ENCODE measurements around the gene ZMIZ1.

The ZMIZ1 gene

DNA sequence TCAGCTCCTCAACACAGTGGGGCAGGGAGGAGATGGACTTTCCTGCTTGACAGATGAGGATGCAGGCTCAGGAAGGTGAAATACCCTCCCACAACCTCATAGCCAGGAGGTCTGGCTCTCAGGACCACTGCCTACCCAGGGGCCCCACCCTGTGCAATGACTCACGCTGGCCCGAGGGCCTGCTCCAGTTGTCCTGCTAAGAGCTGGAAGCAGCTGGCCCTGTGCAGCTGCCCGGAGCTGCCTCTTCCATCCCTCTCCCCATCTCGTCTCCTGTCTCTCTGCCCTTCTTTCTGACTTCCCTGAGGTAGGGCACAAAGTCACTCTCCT is 123.9 kb downstream of the ZMIZ1 start:
- H3K27ac ChIP-seq (ENCODE audit: extremely low read depth, low read depth, low read length), result no peak overlapping the region
- POLR2A ChIA-PET, result interaction anchor here (1.1 kb wide), 1 partner anchor 219 kb away, joined by 3 read pairs; no protein-coding TSS in a partner anchor
- TF ChIP-seq ZNF600 (tag by site-specific recombination; IDR thresholded peaks at IDR 0.05) (0 out of 2 replicates have a peak, but pooled peaks have one; percentile 33), GLIS1 (tag by site-specific recombination; IDR thresholded peaks at IDR 0.05) (peak; percentile 30), ZBTB17 (tag by site-specific recombination; IDR thresholded peaks at IDR 0.05) (no peak)

DNA sequence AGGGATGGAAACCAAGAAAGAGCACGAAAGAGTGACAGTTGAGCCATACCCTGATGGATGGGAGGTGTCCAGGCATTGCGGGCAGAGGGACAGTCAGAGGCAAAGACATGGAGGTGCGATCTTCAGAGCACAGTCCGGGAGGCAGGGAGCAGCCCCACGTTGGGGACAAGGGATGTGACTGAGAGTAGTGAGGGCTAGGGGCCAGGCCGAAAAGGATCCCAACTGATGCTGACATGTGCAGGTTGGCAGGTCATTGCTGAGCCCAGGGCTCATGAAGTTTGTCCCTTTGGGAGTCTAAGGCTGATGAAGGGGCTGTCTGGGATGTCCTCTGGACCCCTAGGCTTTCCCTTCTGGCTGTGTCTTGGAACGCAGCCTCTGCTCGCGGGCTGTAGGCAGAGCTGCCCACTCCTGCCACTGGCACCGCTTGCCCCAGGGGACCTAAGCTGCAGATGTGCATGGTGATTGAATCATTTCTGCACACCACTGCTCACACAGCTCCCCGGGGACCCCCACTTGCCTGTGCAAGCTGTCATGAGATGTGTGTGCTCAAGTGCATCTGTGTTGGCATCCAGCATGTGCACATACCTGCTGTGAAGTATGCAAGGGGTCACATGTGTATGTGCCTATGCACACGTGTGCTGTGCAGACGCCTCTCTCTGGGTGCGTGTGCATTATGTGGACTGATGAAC is 125.1 kb downstream of the ZMIZ1 start:
- Histone ChIP-seq H3K36me3 (ENCODE audit: control insufficient read depth in 2 of 2, insufficient read depth in 1 of 2, low read length in 2 of 2) (no peaks in the 10 kb centered on the region), H3K9me3 (ENCODE audit: control insufficient read depth, insufficient read depth, low read depth, low read length) (no peaks in the 10 kb centered on the region), H3K4me1 (ENCODE audit: control insufficient read depth, insufficient read depth, low read length) (no peaks in the 10 kb centered on the region), H3K27ac (ENCODE audit: extremely low read depth, low read depth, low read length) (no peak overlapping the region), H3K4me3 (ENCODE audit: low read depth, low read length) (no peak overlapping the region)
- TF ChIP-seq ZIC2 (tag by site-specific recombination; IDR thresholded peaks at IDR 0.05), result peak; percentile 44
- 0 out of 2 replicates have a peak, but pooled peaks have one; percentile 13 for TF ChIP-seq ZBTB20 (tag by site-specific recombination; IDR thresholded peaks at IDR 0.05)
- TF ChIP-seq ZNF350 (tag by site-specific recombination; IDR thresholded peaks at IDR 0.05), result no peak
- ChIA-PET POLR2A (interaction anchor here (1.1 kb wide), 1 partner anchor 30 kb away, joined by 4 read pairs; no protein-coding TSS in a partner anchor), CTCF (interaction anchor here (1.5 to 2.9 kb wide), 11 partner anchors 8 to 892 kb away, joined by 4 to 18 read pairs (median 11); no protein-coding TSS in a partner anchor)

More for the DNA sequence above, 123.9 kb downstream of the ZMIZ1 start:
- Histone ChIP-seq H3K36me3 (ENCODE audit: control insufficient read depth in 2 of 2, insufficient read depth in 1 of 2, low read length in 2 of 2) (no peaks in the 10 kb centered on the region), H3K4me3 (ENCODE audit: low read depth, low read length) (no peak overlapping the region), H3K9me3 (ENCODE audit: control insufficient read depth, insufficient read depth, low read depth, low read length) (no peaks in the 10 kb centered on the region), H3K4me1 (ENCODE audit: control insufficient read depth, insufficient read depth, low read length) (no peaks in the 10 kb centered on the region)
- CTCF ChIA-PET, result interaction anchor here (0.7 to 1.5 kb wide), 2 partner anchors 427 to 1145 kb away, joined by 3 to 5 read pairs; no protein-coding TSS in a partner anchor

DNA sequence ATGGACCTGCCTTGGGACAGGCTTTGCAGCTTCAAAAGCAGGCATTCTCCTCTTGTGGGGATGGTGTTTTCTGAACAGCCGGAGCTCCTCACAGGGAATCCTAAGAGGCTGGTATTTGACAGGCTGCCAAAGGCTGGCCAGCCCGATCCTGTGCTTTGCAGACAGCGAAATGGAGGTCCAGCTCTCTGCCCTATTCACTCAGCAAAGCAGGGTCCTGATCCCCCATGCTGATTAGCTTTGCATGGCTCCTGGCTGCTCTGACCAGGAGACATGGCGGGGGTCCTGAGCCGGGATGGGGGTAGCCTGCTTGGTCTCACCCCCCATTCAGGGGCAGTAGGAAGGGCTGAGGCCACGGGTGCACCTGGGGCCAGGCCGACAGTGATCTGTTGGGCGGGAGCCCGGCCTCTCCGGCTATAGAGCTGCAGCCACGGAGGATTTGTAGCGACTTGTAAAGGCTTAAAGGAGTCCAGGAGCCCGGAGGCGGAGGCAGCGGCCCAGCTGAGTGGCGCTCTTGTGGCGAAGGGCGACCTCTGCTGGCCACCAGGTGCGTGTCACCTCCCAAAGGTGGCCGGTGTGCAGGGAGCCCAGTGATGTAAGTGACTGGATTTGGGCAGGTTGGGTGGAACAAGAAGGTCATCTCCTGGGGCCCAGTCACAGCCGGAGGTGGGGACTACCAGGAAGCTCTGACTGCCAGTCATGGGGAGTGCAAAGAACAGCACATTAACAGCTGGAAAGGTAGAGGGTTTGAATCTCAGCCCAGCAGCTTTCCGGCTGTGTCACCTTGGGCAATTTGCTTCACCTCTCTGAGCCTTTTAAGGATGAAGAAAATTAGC is 126.5 kb downstream of the ZMIZ1 start:
- POLR2A ChIA-PET, result interaction anchor here (0.8 to 1.2 kb wide), 3 partner anchors 32 to 221 kb away, joined by 3 to 5 read pairs (median 4); no protein-coding TSS in a partner anchor
- H3K4me1 ChIP-seq (ENCODE audit: control insufficient read depth, insufficient read depth, low read length), result no peaks in the 10 kb centered on the region
- TF ChIP-seq HOXD13 (CRISPR knock-in tag; IDR thresholded peaks at IDR 0.05; ENCODE audit: borderline replicate concordance), result no peak
- no peak for TF ChIP-seq ZNF473 (tag by site-specific recombination; IDR thresholded peaks at IDR 0.05)
- no peak for TF ChIP-seq ZNF843 (tag by site-specific recombination; IDR thresholded peaks at IDR 0.05)
- TF ChIP-seq ZNF350 (tag by site-specific recombination; IDR thresholded peaks at IDR 0.05), result no peak
- TF ChIP-seq ZNF549 (tag by site-specific recombination; IDR thresholded peaks at IDR 0.05), result no peak
- 0 out of 2 replicates have a peak, but pooled peaks have one; percentile 11 for TF ChIP-seq ZNF335 (tag by site-specific recombination; conservative IDR thresholded peaks at IDR 0.05)
- no peak for TF ChIP-seq ZNF416 (tag by site-specific recombination; IDR thresholded peaks at IDR 0.05)
- no peak for TF ChIP-seq TRIM28 (IDR thresholded peaks at IDR 0.05; ENCODE audit: borderline replicate concordance, low read length)
- TF ChIP-seq, protein P1, sequence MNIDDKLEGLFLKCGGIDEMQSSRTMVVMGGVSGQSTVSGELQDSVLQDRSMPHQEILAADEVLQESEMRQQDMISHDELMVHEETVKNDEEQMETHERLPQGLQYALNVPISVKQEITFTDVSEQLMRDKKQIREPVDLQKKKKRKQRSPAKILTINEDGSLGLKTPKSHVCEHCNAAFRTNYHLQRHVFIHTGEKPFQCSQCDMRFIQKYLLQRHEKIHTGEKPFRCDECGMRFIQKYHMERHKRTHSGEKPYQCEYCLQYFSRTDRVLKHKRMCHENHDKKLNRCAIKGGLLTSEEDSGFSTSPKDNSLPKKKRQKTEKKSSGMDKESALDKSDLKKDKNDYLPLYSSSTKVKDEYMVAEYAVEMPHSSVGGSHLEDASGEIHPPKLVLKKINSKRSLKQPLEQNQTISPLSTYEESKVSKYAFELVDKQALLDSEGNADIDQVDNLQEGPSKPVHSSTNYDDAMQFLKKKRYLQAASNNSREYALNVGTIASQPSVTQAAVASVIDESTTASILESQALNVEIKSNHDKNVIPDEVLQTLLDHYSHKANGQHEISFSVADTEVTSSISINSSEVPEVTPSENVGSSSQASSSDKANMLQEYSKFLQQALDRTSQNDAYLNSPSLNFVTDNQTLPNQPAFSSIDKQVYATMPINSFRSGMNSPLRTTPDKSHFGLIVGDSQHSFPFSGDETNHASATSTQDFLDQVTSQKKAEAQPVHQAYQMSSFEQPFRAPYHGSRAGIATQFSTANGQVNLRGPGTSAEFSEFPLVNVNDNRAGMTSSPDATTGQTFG (tag by site-specific recombination; IDR thresholded peaks at IDR 0.05; ENCODE audit: borderline replicate concordance), result no peak
- no peak for TF ChIP-seq BCL11A (tag by site-specific recombination; IDR thresholded peaks at IDR 0.05; ENCODE audit: low read depth)
- TF ChIP-seq MZF1 (tag by site-specific recombination; IDR thresholded peaks at IDR 0.05; ENCODE audit: borderline replicate concordance), result no peak
- 0 out of 2 replicates have a peak, but pooled peaks have one; percentile 29 for TF ChIP-seq ZNF391 (tag by site-specific recombination; IDR thresholded peaks at IDR 0.05; ENCODE audit: borderline replicate concordance, low read depth)
- peak; percentile 79 for TF ChIP-seq ZNF768 (tag by site-specific recombination; IDR thresholded peaks at IDR 0.05)
- TF ChIP-seq ZFP41 (tag by site-specific recombination; IDR thresholded peaks at IDR 0.05; ENCODE audit: borderline replicate concordance), result no peak
- no peak for TF ChIP-seq ZNF624 (tag by site-specific recombination; IDR thresholded peaks at IDR 0.05)
- no peak for TF ChIP-seq ZNF23 (tag by site-specific recombination; IDR thresholded peaks at IDR 0.05; ENCODE audit: borderline replicate concordance)
- TF ChIP-seq, protein P2, sequence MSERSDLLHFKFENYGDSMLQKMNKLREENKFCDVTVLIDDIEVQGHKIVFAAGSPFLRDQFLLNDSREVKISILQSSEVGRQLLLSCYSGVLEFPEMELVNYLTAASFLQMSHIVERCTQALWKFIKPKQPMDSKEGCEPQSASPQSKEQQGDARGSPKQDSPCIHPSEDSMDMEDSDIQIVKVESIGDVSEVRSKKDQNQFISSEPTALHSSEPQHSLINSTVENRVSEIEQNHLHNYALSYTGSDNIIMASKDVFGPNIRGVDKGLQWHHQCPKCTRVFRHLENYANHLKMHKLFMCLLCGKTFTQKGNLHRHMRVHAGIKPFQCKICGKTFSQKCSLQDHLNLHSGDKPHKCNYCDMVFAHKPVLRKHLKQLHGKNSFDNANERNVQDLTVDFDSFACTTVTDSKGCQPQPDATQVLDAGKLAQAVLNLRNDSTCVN (tag by site-specific recombination; optimal IDR thresholded peaks at IDR 0.05), result peak; percentile 20
- TF ChIP-seq ZNF510 (tag by site-specific recombination; IDR thresholded peaks at IDR 0.05; ENCODE audit: insufficient replicate concordance), result no peak
- no peak for TF ChIP-seq ZNF785 (tag by site-specific recombination; IDR thresholded peaks at IDR 0.05)

More for the DNA sequence above, 126.5 kb downstream of the ZMIZ1 start:
- no peaks in the 10 kb centered on the region for H3K9me3 ChIP-seq (ENCODE audit: control insufficient read depth, insufficient read depth, low read depth, low read length)
- CTCF ChIA-PET, result interaction anchor here (0.5 to 3.8 kb wide), 72 partner anchors 8 to 1240 kb away, joined by 3 to 27 read pairs (median 4); partner anchors contain the start of gene ZMIZ1
- H3K27ac ChIP-seq (ENCODE audit: extremely low read depth, low read depth, low read length), result no peak overlapping the region
- H3K36me3 ChIP-seq (ENCODE audit: control insufficient read depth in 2 of 2, insufficient read depth in 1 of 2, low read length in 2 of 2), result no peaks in the 10 kb centered on the region
- no peak overlapping the region for H3K4me3 ChIP-seq (ENCODE audit: low read depth, low read length)

Data from HEK293 (cell line).